Neural cell (in vitro differentiated cells): Measurements from ENCODE around the gene CXCL17. TPM values are rescaled to one million over a fixed set of nuclear protein-coding genes. Genes with fewer than 3 reads are reported as not detected.
A peak's percentile ranks its signal among the peaks of the same experiment; 100 is the strongest.

Experiments
- H2AFZ ChIP-seq: fragments of 200-600, 300-800 bp; sonication (generic), shearing (Covaris generic); 2 replicates; pipeline ENCODE4 v1.6.0; 2014; ENCODE audit warnings: low read depth, mild to moderate bottlenecking, antibody characterized with exemption, low read length, moderate library complexity
- H3F3A ChIP-seq: fragments of 200-600 bp; shearing (Covaris generic); 2 replicates; pipeline ENCODE4 v1.6.1; 2016; ENCODE audit warnings: mild to moderate bottlenecking, moderate library complexity, mixed read lengths, antibody characterized with exemption, low read length; ENCODE audit not compliant: insufficient read depth, poor library complexity, severe bottlenecking
- H3K27ac ChIP-seq: fragments of 200-600, 300-800 bp; sonication (generic), shearing (Covaris generic); 2 replicates; pipeline ENCODE4 v1.5.1; 2014; ENCODE audit warnings: mild to moderate bottlenecking, low read length, moderate library complexity
- H3K27me3 ChIP-seq: fragments of 300-800, 200-600 bp; sonication (generic), shearing (Covaris generic); 2 replicates; pipeline ENCODE4 v1.6.0; 2014; ENCODE audit warnings: mild to moderate bottlenecking, low read depth, low read length, moderate library complexity; ENCODE audit not compliant: insufficient read depth
- H3K36me3 ChIP-seq: fragments of 300-800, 200-600 bp; sonication (generic), shearing (Covaris generic); 2 replicates; pipeline ENCODE4 v1.5.1; 2014; ENCODE audit warnings: mild to moderate bottlenecking, antibody characterized with exemption, low read length, moderate library complexity; ENCODE audit not compliant: insufficient read depth
- H3K4me2 ChIP-seq: fragments of 300-800, 200-600 bp; sonication (generic), shearing (Covaris generic); 2 replicates; pipeline ENCODE4 v1.6.0; 2014; ENCODE audit warnings: mild to moderate bottlenecking, low read length
- H3K4me3 ChIP-seq: fragments of 300-800, 200-600 bp; sonication (generic), shearing (Covaris generic); 2 replicates; pipeline ENCODE4 v1.5.1; 2014; ENCODE audit warnings: mild to moderate bottlenecking, low read length, moderate library complexity
- H3K79me2 ChIP-seq: fragments of 200-600 bp; shearing (Covaris generic); replicated peaks from 2 replicates; pipeline ENCODE4 v1.6.0; 2014; ENCODE audit warnings: mild to moderate bottlenecking, low read length, moderate library complexity; ENCODE audit not compliant: insufficient read depth
- H3K9ac ChIP-seq: fragments of 300-800, 200-600 bp; sonication (generic), shearing (Covaris generic); 2 replicates; pipeline ENCODE4 v1.6.1; 2016; ENCODE audit warnings: mild to moderate bottlenecking, low read length, mixed read lengths
- H3K9me2 ChIP-seq: fragments of 200-600 bp; shearing (Covaris generic); 2 replicates; pipeline ENCODE4 v1.6.1; 2016; ENCODE audit warnings: mild to moderate bottlenecking, low read length, mixed read lengths; ENCODE audit not compliant: insufficient read depth
- H3K9me3 ChIP-seq: fragments of 200-600, 300-800 bp; sonication (generic), shearing (Covaris generic); 2 replicates; pipeline ENCODE4 v1.6.1; 2016; ENCODE audit warnings: mild to moderate bottlenecking, mixed run types, low read length, moderate library complexity, mixed read lengths
- H4K20me1 ChIP-seq: fragments of 200-600 bp; shearing (Covaris generic); 2 replicates; pipeline ENCODE4 v1.6.1; 2016; ENCODE audit warnings: mild to moderate bottlenecking, mixed run types; ENCODE audit not compliant: insufficient read depth
- EP300 ChIP-seq: fragments of 450-650 bp; conservative IDR thresholded peaks from 2 replicates; pipeline ENCODE4 v1.6.1; 2014; ENCODE audit warnings: antibody characterized with exemption, mild to moderate bottlenecking, moderate library complexity; ENCODE audit not compliant: poor library complexity, severe bottlenecking
- EZH2 ChIP-seq: fragments of 200-600, 300-800 bp; shearing (Covaris generic), sonication (generic); IDR thresholded peaks from 2 replicates; pipeline ENCODE4 v1.6.1; 2014; ENCODE audit warnings: antibody characterized with exemption, low read length, borderline replicate concordance, mild to moderate bottlenecking; ENCODE audit not compliant: insufficient read depth, poor library complexity, severe bottlenecking
- MXI1 ChIP-seq: fragments of 450-650 bp; conservative IDR thresholded peaks from 2 replicates; pipeline ENCODE4 v1.6.1; 2014; ENCODE audit warnings: antibody characterized with exemption, mild to moderate bottlenecking; ENCODE audit not compliant: poor library complexity, severe bottlenecking
- POLR2AphosphoS5 ChIP-seq: IDR thresholded peaks from 2 replicates; pipeline ENCODE4 v1.6.1; 2012
- RAD21 ChIP-seq: fragments of 450-650 bp; conservative IDR thresholded peaks from 2 replicates; pipeline ENCODE4 v1.6.1; 2014; ENCODE audit warnings: antibody characterized with exemption, mild to moderate bottlenecking, moderate library complexity
- SMC3 ChIP-seq: fragments of 450-650 bp; conservative IDR thresholded peaks from 2 replicates; pipeline ENCODE4 v1.6.1; 2014; ENCODE audit warnings: antibody characterized with exemption, mild to moderate bottlenecking, moderate library complexity; ENCODE audit not compliant: poor library complexity
- TAF1 ChIP-seq: IDR thresholded peaks from 2 replicates; pipeline ENCODE4 v1.6.1; 2012; ENCODE audit warnings: low read depth
- polyA plus RNA-seq: library from polyadenylated mRNA; depleted of rRNA; stranded (reverse); fragments of >200 nt; gene quantifications from 2 replicates; pipeline ENCODE4 v1.2.3, GENCODE V29; 2014
- TF ChIP-seq, protein P1 (sequence below): fragments of 450-650 bp; IDR thresholded peaks from 2 replicates; pipeline ENCODE4 v1.5.1; 2014; ENCODE audit warnings: antibody characterized with exemption, mild to moderate bottlenecking, moderate library complexity; ENCODE audit not compliant: poor library complexity, severe bottlenecking
- TF ChIP-seq, protein P2 (sequence below): IDR thresholded peaks from 2 replicates; pipeline ENCODE4 v1.6.1; 2012; ENCODE audit warnings: borderline replicate concordance

CXCL17 gene
- polyA plus RNA-seq, 1 donor from 2014 or later: not detected

DNA sequence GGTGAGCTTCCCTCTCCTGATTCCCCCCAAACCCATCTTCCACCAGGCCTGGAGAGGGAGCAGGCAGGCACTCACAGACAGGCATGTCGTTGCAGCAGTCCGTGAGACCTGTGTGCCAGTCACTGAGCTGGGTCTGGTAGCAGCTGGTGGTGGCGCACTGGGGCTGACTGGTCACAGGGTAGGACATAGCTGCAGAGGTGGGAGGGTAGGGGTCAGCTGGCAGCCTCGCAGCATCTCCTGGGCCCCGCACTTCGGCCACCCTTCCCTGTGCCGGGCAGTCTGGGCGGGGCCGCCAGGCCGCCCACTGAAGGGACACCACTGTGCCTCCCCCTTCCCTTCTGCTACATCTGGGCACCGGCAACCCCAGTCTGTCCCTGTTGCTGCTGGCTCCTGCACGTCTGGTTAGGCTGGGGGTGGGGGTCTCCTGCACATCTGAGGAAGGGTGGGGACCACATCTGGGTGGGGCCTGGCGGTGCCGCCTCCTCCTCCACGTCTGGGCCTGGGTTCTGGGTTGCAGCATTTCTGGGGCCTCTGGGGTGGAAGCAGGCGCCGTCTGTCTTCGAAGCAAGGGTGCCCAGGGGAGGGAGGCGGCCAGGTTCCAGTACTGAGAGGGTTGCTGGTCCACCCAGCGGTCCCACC, 53.8 kb downstream of the CXCL17 start:
- peaks cover 10% of the 10 kb centered on the region for H3K27me3 ChIP-seq
- H3K4me3 ChIP-seq: no peak overlapping the region
- H3K4me2 ChIP-seq: no peak overlapping the region
- no peak overlapping the region for H2AFZ ChIP-seq
- H4K20me1 ChIP-seq: no peaks in the 10 kb centered on the region
- no peaks in the 10 kb centered on the region for H3K9me3 ChIP-seq
- no peaks in the 10 kb centered on the region for H3K79me2 ChIP-seq
- H3K9me2 ChIP-seq: no peaks in the 10 kb centered on the region
- no peak overlapping the region for H3K9ac ChIP-seq
- H3K36me3 ChIP-seq: no peaks in the 10 kb centered on the region
- no peak overlapping the region for H3K27ac ChIP-seq
- no peak for TF ChIP-seq EZH2
- TF ChIP-seq EP300: no peak
- no peak for TF ChIP-seq TAF1
- TF ChIP-seq POLR2AphosphoS5: no peak
- no peak for TF ChIP-seq SMC3
- TF ChIP-seq, protein P1, sequence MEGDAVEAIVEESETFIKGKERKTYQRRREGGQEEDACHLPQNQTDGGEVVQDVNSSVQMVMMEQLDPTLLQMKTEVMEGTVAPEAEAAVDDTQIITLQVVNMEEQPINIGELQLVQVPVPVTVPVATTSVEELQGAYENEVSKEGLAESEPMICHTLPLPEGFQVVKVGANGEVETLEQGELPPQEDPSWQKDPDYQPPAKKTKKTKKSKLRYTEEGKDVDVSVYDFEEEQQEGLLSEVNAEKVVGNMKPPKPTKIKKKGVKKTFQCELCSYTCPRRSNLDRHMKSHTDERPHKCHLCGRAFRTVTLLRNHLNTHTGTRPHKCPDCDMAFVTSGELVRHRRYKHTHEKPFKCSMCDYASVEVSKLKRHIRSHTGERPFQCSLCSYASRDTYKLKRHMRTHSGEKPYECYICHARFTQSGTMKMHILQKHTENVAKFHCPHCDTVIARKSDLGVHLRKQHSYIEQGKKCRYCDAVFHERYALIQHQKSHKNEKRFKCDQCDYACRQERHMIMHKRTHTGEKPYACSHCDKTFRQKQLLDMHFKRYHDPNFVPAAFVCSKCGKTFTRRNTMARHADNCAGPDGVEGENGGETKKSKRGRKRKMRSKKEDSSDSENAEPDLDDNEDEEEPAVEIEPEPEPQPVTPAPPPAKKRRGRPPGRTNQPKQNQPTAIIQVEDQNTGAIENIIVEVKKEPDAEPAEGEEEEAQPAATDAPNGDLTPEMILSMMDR: no peak
- TF ChIP-seq RAD21: no peak
- TF ChIP-seq MXI1: no peak
- TF ChIP-seq, protein P2, sequence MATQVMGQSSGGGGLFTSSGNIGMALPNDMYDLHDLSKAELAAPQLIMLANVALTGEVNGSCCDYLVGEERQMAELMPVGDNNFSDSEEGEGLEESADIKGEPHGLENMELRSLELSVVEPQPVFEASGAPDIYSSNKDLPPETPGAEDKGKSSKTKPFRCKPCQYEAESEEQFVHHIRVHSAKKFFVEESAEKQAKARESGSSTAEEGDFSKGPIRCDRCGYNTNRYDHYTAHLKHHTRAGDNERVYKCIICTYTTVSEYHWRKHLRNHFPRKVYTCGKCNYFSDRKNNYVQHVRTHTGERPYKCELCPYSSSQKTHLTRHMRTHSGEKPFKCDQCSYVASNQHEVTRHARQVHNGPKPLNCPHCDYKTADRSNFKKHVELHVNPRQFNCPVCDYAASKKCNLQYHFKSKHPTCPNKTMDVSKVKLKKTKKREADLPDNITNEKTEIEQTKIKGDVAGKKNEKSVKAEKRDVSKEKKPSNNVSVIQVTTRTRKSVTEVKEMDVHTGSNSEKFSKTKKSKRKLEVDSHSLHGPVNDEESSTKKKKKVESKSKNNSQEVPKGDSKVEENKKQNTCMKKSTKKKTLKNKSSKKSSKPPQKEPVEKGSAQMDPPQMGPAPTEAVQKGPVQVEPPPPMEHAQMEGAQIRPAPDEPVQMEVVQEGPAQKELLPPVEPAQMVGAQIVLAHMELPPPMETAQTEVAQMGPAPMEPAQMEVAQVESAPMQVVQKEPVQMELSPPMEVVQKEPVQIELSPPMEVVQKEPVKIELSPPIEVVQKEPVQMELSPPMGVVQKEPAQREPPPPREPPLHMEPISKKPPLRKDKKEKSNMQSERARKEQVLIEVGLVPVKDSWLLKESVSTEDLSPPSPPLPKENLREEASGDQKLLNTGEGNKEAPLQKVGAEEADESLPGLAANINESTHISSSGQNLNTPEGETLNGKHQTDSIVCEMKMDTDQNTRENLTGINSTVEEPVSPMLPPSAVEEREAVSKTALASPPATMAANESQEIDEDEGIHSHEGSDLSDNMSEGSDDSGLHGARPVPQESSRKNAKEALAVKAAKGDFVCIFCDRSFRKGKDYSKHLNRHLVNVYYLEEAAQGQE: no peak
- H3F3A ChIP-seq: no peaks in the 10 kb centered on the region

DNA sequence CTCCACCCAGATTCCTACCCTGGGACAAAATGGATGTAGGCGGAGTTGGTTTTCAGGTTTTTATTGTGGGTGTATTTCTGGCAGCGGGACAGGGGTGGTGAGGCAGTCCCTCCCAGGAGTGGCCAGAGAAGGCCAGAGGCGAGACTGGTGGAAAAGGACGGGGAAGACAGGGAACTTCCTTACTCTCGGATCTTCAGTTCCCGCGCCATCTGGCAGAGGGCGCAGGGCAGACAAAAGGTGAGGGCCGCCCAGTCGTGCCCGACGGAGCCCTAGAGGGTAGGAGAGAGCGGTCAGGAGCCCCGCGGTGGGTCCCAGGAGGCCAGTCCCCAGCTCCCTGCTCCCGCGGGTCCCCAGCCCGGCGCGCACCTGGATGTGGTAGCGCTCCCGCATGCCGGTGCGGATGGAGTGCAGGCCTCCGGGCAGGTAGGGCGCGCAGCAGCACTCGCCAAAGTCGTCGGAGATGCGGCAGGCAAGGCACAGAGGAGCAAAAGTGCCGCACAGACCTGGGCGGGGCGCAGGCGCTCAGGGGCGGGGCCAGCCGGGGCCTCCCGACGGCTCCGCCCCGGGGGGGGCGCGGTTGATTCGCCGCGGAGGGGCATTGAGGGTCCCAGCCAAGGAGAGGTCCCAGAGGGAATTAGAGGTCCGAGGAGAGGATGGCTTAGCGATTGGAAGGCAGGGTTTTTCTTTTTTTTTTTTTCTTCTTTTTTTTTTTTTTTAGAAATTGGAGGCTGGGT, 55.6 kb downstream of the CXCL17 start:
- no peak for TF ChIP-seq TAF1
- peak; percentile 55 for TF ChIP-seq SMC3
- TF ChIP-seq, protein P1: peak; percentile 68
- peak; percentile 21 for TF ChIP-seq MXI1
- TF ChIP-seq POLR2AphosphoS5: peak; percentile 15
- TF ChIP-seq RAD21: peak; percentile 26
- Histone ChIP-seq H3K9me2 (no peaks in the 10 kb centered on the region), H2AFZ (no peak overlapping the region), H3F3A (no peaks in the 10 kb centered on the region), H3K4me3 (peak overlapping the region; percentile 54), H3K9ac (peak overlapping the region; percentile 9), H3K4me2 (no peak overlapping the region), H3K36me3 (no peaks in the 10 kb centered on the region), H3K27me3 (peaks cover 10% of the 10 kb centered on the region), H3K79me2 (no peaks in the 10 kb centered on the region), H3K9me3 (no peaks in the 10 kb centered on the region), H4K20me1 (no peaks in the 10 kb centered on the region), H3K27ac (no peak overlapping the region)
